ENCODE measurements around the gene RAP1A. TPM values are rescaled to one million over a fixed set of nuclear protein-coding genes. Genes with fewer than 3 reads are reported as not detected.
"Not testable (repeated sequence)": the region's sequence is repeated elsewhere in the genome, so short reads cannot be mapped to it uniquely, and the experiment has no call there.

Gene RAP1A
- total RNA-seq, 1 donor, result 36.2 TPM

- TF ChIP-seq CTCF (IDR thresholded peaks at IDR 0.05; ENCODE audit: insufficient read depth, low read length), result no peak
- no peak for DNase-seq (ENCODE audit: low read depth)
- H3K4me3 ChIP-seq (ENCODE audit: low read depth, low read length), result no peak overlapping the region
These were observed 4.8 kb downstream of the RAP1A start for GRCh38 chr1:111624382-111624781.

- DNase-seq (ENCODE audit: low read depth), result no peak
- H3K4me3 ChIP-seq (ENCODE audit: low read depth, low read length), result no peak overlapping the region
- TF ChIP-seq CTCF (IDR thresholded peaks at IDR 0.05; ENCODE audit: insufficient read depth, low read length), result no peak
These were observed 5.7 kb downstream of the RAP1A start for GRCh38 chr1:111625276-111625675.

GRCh38 chr1:111628153-111628552 is 8.6 kb downstream of the RAP1A start:
- H3K4me3 ChIP-seq (ENCODE audit: low read depth, low read length), result no peak overlapping the region
- no peak for TF ChIP-seq CTCF (IDR thresholded peaks at IDR 0.05; ENCODE audit: insufficient read depth, low read length)
- no peak for DNase-seq (ENCODE audit: low read depth)

- TF ChIP-seq CTCF (IDR thresholded peaks at IDR 0.05; ENCODE audit: insufficient read depth, low read length), result no peak
- no peak for DNase-seq (ENCODE audit: low read depth)
- H3K4me3 ChIP-seq (ENCODE audit: low read depth, low read length), result no peak overlapping the region
These were observed 9.8 kb downstream of the RAP1A start for GRCh38 chr1:111629190-111629954.

- no peak for DNase-seq (ENCODE audit: low read depth)
- H3K4me3 ChIP-seq (ENCODE audit: low read depth, low read length), result no peak overlapping the region
- no peak for TF ChIP-seq CTCF (IDR thresholded peaks at IDR 0.05; ENCODE audit: insufficient read depth, low read length)
These were observed 11.0 kb downstream of the RAP1A start for GRCh38 chr1:111630567-111630966.

GRCh38 chr1:111631502-111631901 is 11.9 kb downstream of the RAP1A start:
- no peak for TF ChIP-seq CTCF (IDR thresholded peaks at IDR 0.05; ENCODE audit: insufficient read depth, low read length)
- H3K4me3 ChIP-seq (ENCODE audit: low read depth, low read length), result no peak overlapping the region
- DNase-seq (ENCODE audit: low read depth), result no peak

- not testable (repeated sequence) for H3K4me3 ChIP-seq (ENCODE audit: low read depth, low read length); DNase-seq (ENCODE audit: low read depth)
These were observed 13.2 kb downstream of the RAP1A start for GRCh38 chr1:111632771-111633170.

All from fibroblast of the aortic adventitia (primary cell).